Epithelial cell of esophagus (primary cell): ENCODE data around the gene SIRT1.
A peak's percentile ranks its signal among the peaks of the same experiment; 100 is the strongest.
"Not testable (repeated sequence)": the region's sequence is repeated elsewhere in the genome, so short reads cannot be mapped to it uniquely, and the experiment has no call there.

Experiments used
- DNase-seq: peaks from one replicate; pipeline ENCODE4 v3.0.0; 2010; ENCODE audit warnings: low read depth
- H3K4me3 ChIP-seq: 2 replicates; pipeline ENCODE4 v1.5.1; 2011; ENCODE audit warnings: mild to moderate bottlenecking, low read length, control low read depth
- CTCF ChIP-seq: IDR thresholded peaks from 2 replicates; pipeline ENCODE4 v1.5.1; 2011; ENCODE audit warnings: low read depth, mild to moderate bottlenecking, low read length, control low read depth, inconsistent platforms; ENCODE audit not compliant: insufficient read depth; ENCODE audit errors: missing control alignments

Gene SIRT1

DNA sequence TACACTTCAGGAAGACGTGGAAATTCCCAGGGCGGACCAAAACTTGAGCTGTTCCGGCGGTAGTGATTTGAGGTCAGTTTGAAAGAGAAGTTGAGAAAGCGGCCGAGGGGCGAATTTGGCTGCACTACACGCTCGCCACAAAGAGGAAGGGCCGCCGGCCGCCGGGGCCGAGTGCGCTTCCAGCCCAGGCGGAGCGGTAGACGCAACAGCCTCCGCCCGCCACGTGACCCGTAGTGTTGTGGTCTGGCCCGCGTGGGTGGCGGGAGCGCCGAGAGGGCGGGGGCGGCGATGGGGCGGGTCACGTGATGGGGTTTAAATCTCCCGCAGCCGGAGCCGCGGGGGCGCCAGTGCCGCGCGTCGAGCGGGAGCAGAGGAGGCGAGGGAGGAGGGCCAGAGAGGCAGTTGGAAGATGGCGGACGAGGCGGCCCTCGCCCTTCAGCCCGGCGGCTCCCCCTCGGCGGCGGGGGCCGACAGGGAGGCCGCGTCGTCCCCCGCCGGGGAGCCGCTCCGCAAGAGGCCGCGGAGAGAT is at the start of gene SIRT1:
Gene SIRT1 (plus strand): TSS at position 344 of the 529 bp plus-strand sequence. CDS start 66 bp downstream, at position 410.
- DNase-seq, result peak; percentile 94
- H3K4me3 ChIP-seq, result peak within 1 kb of the TSS; percentile 77

DNA sequence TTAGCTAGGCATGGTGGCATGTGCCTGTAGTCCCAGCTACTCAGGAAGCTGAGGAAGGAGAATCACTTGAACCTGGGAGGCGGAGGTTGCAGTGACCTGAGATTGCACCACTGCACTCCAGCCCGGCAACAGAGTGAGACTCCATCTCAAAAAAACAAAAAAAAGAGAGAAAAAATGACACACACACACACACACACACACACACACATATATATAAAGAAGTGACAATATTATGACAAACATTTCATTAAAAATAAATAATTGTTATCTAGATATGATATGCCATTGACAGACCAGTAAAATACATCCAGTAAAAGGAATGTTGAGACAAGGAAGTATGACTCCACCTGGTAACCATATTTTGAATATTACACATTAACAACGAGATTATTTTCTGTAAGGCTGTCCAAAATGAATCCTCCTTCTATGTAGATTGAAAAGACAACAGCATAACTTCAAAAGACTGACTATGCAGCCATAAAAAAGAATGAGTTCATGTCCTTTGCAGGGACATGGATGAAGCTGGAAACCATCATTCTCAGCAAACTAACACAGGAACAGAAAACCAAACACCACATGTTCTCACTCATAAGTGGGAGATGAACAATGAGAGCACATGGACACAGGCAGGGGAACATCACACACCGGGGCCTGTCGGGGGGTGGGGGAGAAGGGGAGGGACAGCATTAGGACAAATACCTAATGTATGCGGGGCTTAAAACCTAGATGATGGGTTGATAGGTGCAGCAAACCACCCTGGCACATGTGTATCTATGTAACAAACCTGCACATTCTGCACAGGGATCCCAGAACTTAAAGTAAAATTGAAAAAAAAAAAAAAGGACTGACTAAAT is 48.7 kb upstream of the SIRT1 start:
- not testable (repeated sequence) for H3K4me3 ChIP-seq

More for the DNA sequence above, at the start of gene SIRT1:
- TF ChIP-seq CTCF, result no peak

DNA sequence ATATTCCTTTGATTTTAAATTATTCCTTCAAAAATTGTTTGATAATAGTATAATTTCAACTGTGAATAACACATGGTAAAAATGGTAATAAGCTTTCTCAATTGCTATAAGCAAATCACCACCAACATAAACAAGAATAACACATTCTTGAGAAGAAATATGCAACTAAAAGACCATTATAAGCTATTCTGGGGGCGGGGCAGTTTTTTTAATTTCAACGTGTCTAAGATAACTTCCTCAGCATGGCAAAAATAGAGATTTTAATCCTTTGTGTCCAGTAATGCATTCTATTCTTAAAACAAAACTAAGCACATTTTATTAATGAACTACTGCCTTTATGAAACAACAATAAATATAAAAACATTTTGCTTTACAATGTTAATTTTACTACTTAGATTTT is 48.0 kb upstream of the SIRT1 start:
- H3K4me3 ChIP-seq, result no peak overlapping the region
- no peak for TF ChIP-seq CTCF
- no peak for DNase-seq

More for the DNA sequence above, 48.7 kb upstream of the SIRT1 start:
- not testable (repeated sequence) for DNase-seq

GRCh38 chr10:67836972-67837371 is 47.5 kb upstream of the SIRT1 start:
- H3K4me3 ChIP-seq, result no peak overlapping the region
- no peak for TF ChIP-seq CTCF
- DNase-seq, result no peak

DNA sequence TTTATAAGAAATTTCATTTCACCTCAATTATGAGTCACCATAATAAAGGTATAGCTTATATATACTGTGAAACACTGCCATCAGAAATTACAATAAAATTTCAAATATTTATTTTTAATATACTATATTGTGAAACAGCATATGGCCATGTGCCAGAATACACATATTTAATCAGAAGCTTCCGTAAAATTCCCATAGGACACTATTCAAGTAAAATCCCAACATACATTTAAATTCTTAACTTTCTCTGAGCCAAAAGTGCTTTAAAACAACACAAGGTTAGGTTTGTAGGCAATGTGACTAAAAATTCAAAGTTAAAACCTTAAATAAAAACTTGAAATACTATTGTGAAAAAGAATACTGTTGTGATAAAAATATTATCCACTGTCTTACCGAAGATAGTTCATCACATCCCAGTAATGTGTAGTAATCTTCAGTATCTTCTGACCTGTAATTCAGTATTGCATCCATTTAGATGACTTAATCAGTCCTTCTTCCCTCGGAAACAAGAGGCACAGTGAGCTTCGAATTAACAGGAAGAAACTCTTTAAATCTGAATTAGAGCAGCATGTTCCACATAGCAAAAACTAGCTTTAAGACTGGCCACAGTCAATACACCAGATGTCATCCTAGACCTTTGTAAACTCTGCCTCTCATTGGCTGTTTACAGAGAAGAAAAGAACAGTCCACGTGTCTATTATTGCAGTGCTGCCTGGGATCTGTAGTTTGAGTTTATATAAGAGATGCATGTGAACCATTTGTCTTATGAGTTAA is 46.7 kb upstream of the SIRT1 start, which contains the start of gene DNAJC12:
Gene DNAJC12 (minus strand): TSS at position 648 of the 774 bp plus-strand sequence. CDS start 177 bp downstream, at position 471.
- no peak within 1 kb of the TSS for H3K4me3 ChIP-seq
- TF ChIP-seq CTCF, result no peak
- DNase-seq, result peak; percentile 29

DNA sequence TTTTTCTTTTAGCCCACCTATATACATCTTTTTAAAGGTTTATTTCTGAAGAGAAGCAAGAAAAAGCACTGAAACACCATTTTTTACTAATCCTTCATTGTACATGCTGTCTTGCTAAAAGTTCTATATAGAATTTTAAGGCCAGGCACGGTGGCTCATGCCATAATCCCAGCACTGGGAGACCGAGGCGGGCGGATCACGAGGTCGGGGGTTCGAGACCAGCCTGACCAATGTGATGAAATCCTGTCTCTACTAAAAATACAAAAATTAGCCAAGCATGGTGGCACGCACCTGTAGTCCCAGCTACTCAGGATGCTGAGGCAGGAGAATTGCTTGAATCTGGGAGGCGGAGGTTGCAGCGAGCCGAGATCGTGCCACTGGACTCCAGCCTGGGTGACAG is 44.9 kb upstream of the SIRT1 start:
- not testable (repeated sequence) for H3K4me3 ChIP-seq, DNase-seq

- peak; percentile 77 for DNase-seq
- no peak for TF ChIP-seq CTCF
- H3K4me3 ChIP-seq, result no peak overlapping the region
Observed at GRCh38 chr10:67839951-67840350, 44.5 kb upstream of the SIRT1 start.

DNA sequence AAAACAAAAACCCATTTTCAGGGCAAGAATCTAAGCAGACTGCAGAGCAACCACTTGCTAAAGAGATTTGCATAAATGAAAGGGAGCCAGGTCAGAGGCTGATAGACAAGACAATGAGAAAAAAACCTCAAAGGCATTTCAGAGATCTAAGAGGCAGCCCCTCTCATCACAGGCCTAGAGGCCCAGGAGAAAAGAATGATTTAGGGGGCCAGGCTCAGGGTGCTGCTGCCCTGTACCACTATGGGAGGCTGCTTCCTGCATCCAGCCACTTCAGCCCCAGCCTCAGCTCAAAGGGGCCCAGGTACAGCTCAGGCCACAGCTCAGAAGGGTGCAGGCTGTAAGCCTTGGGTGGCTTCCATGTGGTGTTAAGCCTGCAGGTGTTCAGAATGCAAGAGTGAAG is 42.7 kb upstream of the SIRT1 start:
- TF ChIP-seq CTCF, result no peak
- DNase-seq, result no peak
- H3K4me3 ChIP-seq, result no peak overlapping the region
